ENCODE measurements around the gene GNRH2.

DNA sequence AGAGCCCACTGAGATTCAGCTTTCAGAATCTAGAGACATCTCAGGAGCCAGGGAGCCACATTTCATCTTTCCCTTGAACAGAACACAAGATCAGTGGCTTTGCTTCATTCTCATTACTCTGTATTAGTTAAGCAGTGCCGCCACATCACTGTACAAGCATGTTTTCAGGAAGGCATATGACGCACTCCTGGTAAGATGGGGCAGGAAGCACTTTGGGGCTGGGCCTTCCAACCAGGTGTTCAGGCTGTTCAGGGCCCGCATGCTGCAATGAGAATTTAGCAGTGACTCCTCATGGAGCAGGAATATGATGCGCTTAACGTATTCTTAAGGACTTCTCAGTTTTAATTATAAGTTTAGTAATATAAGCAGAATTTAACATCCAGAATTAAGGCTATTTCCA, 29.7 kb upstream of the GNRH2 start:
- no peak for TF ChIP-seq EZH2 (IDR thresholded peaks at IDR 0.05; ENCODE audit: borderline replicate concordance, insufficient read depth, low read depth, low read length, poor library complexity, severe bottlenecking)
- TF ChIP-seq, protein P1, sequence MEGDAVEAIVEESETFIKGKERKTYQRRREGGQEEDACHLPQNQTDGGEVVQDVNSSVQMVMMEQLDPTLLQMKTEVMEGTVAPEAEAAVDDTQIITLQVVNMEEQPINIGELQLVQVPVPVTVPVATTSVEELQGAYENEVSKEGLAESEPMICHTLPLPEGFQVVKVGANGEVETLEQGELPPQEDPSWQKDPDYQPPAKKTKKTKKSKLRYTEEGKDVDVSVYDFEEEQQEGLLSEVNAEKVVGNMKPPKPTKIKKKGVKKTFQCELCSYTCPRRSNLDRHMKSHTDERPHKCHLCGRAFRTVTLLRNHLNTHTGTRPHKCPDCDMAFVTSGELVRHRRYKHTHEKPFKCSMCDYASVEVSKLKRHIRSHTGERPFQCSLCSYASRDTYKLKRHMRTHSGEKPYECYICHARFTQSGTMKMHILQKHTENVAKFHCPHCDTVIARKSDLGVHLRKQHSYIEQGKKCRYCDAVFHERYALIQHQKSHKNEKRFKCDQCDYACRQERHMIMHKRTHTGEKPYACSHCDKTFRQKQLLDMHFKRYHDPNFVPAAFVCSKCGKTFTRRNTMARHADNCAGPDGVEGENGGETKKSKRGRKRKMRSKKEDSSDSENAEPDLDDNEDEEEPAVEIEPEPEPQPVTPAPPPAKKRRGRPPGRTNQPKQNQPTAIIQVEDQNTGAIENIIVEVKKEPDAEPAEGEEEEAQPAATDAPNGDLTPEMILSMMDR (IDR thresholded peaks at IDR 0.05), result no peak
